T-helper 2 cell treated with Interferon-gamma antibody and Interleukin-4, amounts not matched to agents 5 μg/mL and 100 μg/mL, for 36 hours (primary cell): ENCODE measurements around the gene NUDT6.
"Not testable (repeated sequence)": the region's sequence is repeated elsewhere in the genome, so short reads cannot be mapped to it uniquely, and the experiment has no call there.

Experiments used
- DNase-seq: peaks from one replicate; pipeline ENCODE4 v3.0.0; 2021; ENCODE audit warnings: low spot score
- H3K27ac Mint-ChIP-seq: one replicate; pipeline ENCODE4 v1.8.0; 2021; ENCODE audit warnings: mild to moderate bottlenecking, mixed read lengths
- H3K27me3 Mint-ChIP-seq: one replicate; pipeline ENCODE4 v1.8.0; 2021; ENCODE audit warnings: low read depth, mixed read lengths
- H3K36me3 Mint-ChIP-seq: one replicate; pipeline ENCODE4 v1.8.0; 2021; ENCODE audit warnings: low read depth, mixed read lengths
- H3K4me1 Mint-ChIP-seq: one replicate; pipeline ENCODE4 v1.8.0; 2021; ENCODE audit warnings: low read depth, mixed read lengths
- H3K4me3 Mint-ChIP-seq: one replicate; pipeline ENCODE4 v1.8.0; 2022; ENCODE audit warnings: mild to moderate bottlenecking, moderate library complexity, mixed read lengths
- H3K9me3 Mint-ChIP-seq: one replicate; pipeline ENCODE4 v1.8.0; 2021; ENCODE audit warnings: mixed read lengths

The NUDT6 gene

GRCh38 chr4:122921971-122922876, at the start of gene NUDT6:
TSS of gene NUDT6 (minus strand) at chr4:122922597. CDS start at chr4:122922572, 25 bp downstream.
- Mint-ChIP-seq H3K36me3 (no peaks in the 10 kb centered on the region), H3K27me3 (no peaks in the 10 kb centered on the region), H3K9me3 (no peaks in the 10 kb centered on the region), H3K27ac (peak within 1 kb of the TSS; percentile 97), H3K4me1 (peaks cover 13% of the 10 kb centered on the region), H3K4me3 (no peak within 1 kb of the TSS)
- DNase-seq = peak; percentile 39

GRCh38 chr4:122968227-122968812, 45.9 kb upstream of the NUDT6 start:
- no peak for DNase-seq
- Mint-ChIP-seq H3K27ac (no peak overlapping the region), H3K36me3 (peaks cover 4% of the 10 kb centered on the region), H3K4me1 (no peaks in the 10 kb centered on the region), H3K4me3 (no peak overlapping the region), H3K27me3 (no peaks in the 10 kb centered on the region), H3K9me3 (no peaks in the 10 kb centered on the region)

GRCh38 chr4:122967231-122967630, 44.8 kb upstream of the NUDT6 start:
- H3K4me3 Mint-ChIP-seq = no peak overlapping the region
- no peak for DNase-seq
- H3K36me3 Mint-ChIP-seq = peaks cover 8% of the 10 kb centered on the region
- H3K9me3 Mint-ChIP-seq = no peaks in the 10 kb centered on the region
- peaks cover 2% of the 10 kb centered on the region for H3K4me1 Mint-ChIP-seq
- no peak overlapping the region for H3K27ac Mint-ChIP-seq
- H3K27me3 Mint-ChIP-seq = no peaks in the 10 kb centered on the region

- Mint-ChIP-seq H3K36me3 (peaks cover 11% of the 10 kb centered on the region), H3K27me3 (no peaks in the 10 kb centered on the region), H3K9me3 (no peaks in the 10 kb centered on the region), H3K4me1 (peaks cover 2% of the 10 kb centered on the region), H3K4me3 (no peak overlapping the region), H3K27ac (no peak overlapping the region)
- no peak for DNase-seq
Measured at GRCh38 chr4:122966201-122966600, 43.8 kb upstream of the NUDT6 start.

- Mint-ChIP-seq H3K4me3 (no peak overlapping the region), H3K27me3 (no peaks in the 10 kb centered on the region), H3K9me3 (no peaks in the 10 kb centered on the region), H3K36me3 (peaks cover 13% of the 10 kb centered on the region), H3K27ac (no peak overlapping the region), H3K4me1 (peaks cover 2% of the 10 kb centered on the region)
- no peak for DNase-seq
Measured at GRCh38 chr4:122963216-122963615, 40.8 kb upstream of the NUDT6 start.

- no peaks in the 10 kb centered on the region for H3K9me3 Mint-ChIP-seq
- H3K4me1 Mint-ChIP-seq = peaks cover 2% of the 10 kb centered on the region
- H3K27ac Mint-ChIP-seq = no peak overlapping the region
- H3K4me3 Mint-ChIP-seq = no peak overlapping the region
- H3K36me3 Mint-ChIP-seq = peaks cover 13% of the 10 kb centered on the region
- no peaks in the 10 kb centered on the region for H3K27me3 Mint-ChIP-seq
- DNase-seq = no peak
Measured at GRCh38 chr4:122960611-122961000, 38.2 kb upstream of the NUDT6 start.

GRCh38 chr4:122959981-122960610, 37.7 kb upstream of the NUDT6 start:
- Mint-ChIP-seq H3K4me3 (no peak overlapping the region), H3K4me1 (peaks cover 2% of the 10 kb centered on the region), H3K9me3 (no peaks in the 10 kb centered on the region), H3K27me3 (no peaks in the 10 kb centered on the region), H3K27ac (no peak overlapping the region), H3K36me3 (peaks cover 13% of the 10 kb centered on the region)
- no peak for DNase-seq

GRCh38 chr4:122959441-122959840, 37.0 kb upstream of the NUDT6 start:
- Mint-ChIP-seq H3K27me3 (no peaks in the 10 kb centered on the region), H3K9me3 (no peaks in the 10 kb centered on the region), H3K4me1 (peaks cover 2% of the 10 kb centered on the region), H3K4me3 (no peak overlapping the region), H3K36me3 (peaks cover 16% of the 10 kb centered on the region), H3K27ac (no peak overlapping the region)
- DNase-seq = no peak

GRCh38 chr4:122958505-122958904, 36.1 kb upstream of the NUDT6 start:
- Mint-ChIP-seq H3K27ac (no peak overlapping the region), H3K4me3 (no peak overlapping the region), H3K36me3 (peaks cover 21% of the 10 kb centered on the region), H3K27me3 (no peaks in the 10 kb centered on the region), H3K9me3 (no peaks in the 10 kb centered on the region), H3K4me1 (peaks cover 2% of the 10 kb centered on the region)
- DNase-seq = no peak

GRCh38 chr4:122953924-122954323, 31.5 kb upstream of the NUDT6 start:
- Mint-ChIP-seq H3K4me3 (no peak overlapping the region), H3K9me3 (no peaks in the 10 kb centered on the region), H3K4me1 (no peaks in the 10 kb centered on the region), H3K27ac (no peak overlapping the region), H3K27me3 (no peaks in the 10 kb centered on the region), H3K36me3 (peaks cover 32% of the 10 kb centered on the region)
- no peak for DNase-seq

- H3K36me3 Mint-ChIP-seq = peaks cover 34% of the 10 kb centered on the region
- H3K4me1 Mint-ChIP-seq = no peaks in the 10 kb centered on the region
- H3K9me3 Mint-ChIP-seq = no peaks in the 10 kb centered on the region
- no peak overlapping the region for H3K4me3 Mint-ChIP-seq
- H3K27ac Mint-ChIP-seq = no peak overlapping the region
- no peak for DNase-seq
- H3K27me3 Mint-ChIP-seq = no peaks in the 10 kb centered on the region
Measured at GRCh38 chr4:122952028-122952427, 29.6 kb upstream of the NUDT6 start.

GRCh38 chr4:122948671-122949070, 26.3 kb upstream of the NUDT6 start:
- no peak for DNase-seq
- Mint-ChIP-seq H3K4me3 (no peak overlapping the region), H3K36me3 (peaks cover 40% of the 10 kb centered on the region), H3K9me3 (no peaks in the 10 kb centered on the region), H3K27ac (no peak overlapping the region), H3K27me3 (no peaks in the 10 kb centered on the region), H3K4me1 (no peaks in the 10 kb centered on the region)

- Mint-ChIP-seq H3K4me3 (no peak overlapping the region), H3K27me3 (no peaks in the 10 kb centered on the region), H3K4me1 (no peaks in the 10 kb centered on the region), H3K27ac (no peak overlapping the region), H3K9me3 (no peaks in the 10 kb centered on the region), H3K36me3 (peaks cover 34% of the 10 kb centered on the region)
- no peak for DNase-seq
Measured at GRCh38 chr4:122946142-122946541, 23.7 kb upstream of the NUDT6 start.

GRCh38 chr4:122945136-122945535, 22.7 kb upstream of the NUDT6 start:
- not testable (repeated sequence) for H3K9me3 Mint-ChIP-seq, H3K4me3 Mint-ChIP-seq, H3K4me1 Mint-ChIP-seq, DNase-seq, H3K27ac Mint-ChIP-seq, H3K27me3 Mint-ChIP-seq
- peaks cover 32% of the 10 kb centered on the region for H3K36me3 Mint-ChIP-seq
